ENCODE measurements around the gene ZNF330. TPM values are rescaled to one million over a fixed set of nuclear protein-coding genes. Genes with fewer than 3 reads are reported as not detected.
"Not testable (repeated sequence)": the region's sequence is repeated elsewhere in the genome, so short reads cannot be mapped to it uniquely, and the experiment has no call there.

Gene ZNF330
- polyA plus RNA-seq, 1 donor from 2014 or later: 32.3 TPM

DNA sequence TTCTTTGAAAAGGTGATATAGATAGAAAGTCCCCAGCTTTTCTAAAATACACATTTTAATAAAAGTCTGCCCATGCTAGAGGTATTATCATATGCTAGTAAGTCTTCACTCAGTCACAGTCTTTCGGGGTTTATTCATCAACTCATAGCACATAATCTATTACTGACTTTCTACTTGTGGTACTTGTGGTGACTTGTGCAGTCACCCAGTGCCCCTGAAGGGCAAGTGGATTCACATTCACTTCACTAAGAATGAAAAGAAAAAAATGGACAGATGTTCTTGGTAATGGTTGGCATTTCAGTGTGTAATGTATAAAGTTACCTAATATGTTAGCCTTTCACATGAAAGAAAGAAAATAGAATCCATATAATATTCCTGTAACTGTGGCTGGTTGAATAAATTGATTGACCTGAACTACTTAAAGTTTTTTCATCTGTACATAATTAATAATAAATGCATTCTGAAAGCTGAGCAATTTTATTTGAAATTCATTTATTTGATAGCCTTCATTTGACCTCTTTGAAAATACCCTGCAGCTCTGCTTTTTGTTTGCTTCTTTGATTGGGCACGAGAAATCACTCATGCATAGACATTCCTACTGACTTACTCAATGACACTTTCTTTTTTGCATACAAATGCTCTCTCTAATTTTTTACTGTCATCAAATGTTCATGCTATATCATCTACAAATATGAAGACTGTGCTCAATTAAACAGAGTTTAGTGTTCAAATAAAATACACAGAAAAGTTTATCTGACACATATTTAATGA is 39.5 kb upstream of the ZNF330 start:
- TF ChIP-seq TAF1 (IDR thresholded peaks at IDR 0.05; ENCODE audit: low read depth) (no peak), EP300 (conservative IDR thresholded peaks at IDR 0.05; ENCODE audit: poor library complexity, severe bottlenecking) (no peak), SMC3 (conservative IDR thresholded peaks at IDR 0.05; ENCODE audit: poor library complexity) (no peak), EZH2 (IDR thresholded peaks at IDR 0.05; ENCODE audit: borderline replicate concordance, insufficient read depth, low read length, poor library complexity, severe bottlenecking) (no peak), MXI1 (conservative IDR thresholded peaks at IDR 0.05; ENCODE audit: poor library complexity, severe bottlenecking) (no peak)
- TF ChIP-seq, protein P1, sequence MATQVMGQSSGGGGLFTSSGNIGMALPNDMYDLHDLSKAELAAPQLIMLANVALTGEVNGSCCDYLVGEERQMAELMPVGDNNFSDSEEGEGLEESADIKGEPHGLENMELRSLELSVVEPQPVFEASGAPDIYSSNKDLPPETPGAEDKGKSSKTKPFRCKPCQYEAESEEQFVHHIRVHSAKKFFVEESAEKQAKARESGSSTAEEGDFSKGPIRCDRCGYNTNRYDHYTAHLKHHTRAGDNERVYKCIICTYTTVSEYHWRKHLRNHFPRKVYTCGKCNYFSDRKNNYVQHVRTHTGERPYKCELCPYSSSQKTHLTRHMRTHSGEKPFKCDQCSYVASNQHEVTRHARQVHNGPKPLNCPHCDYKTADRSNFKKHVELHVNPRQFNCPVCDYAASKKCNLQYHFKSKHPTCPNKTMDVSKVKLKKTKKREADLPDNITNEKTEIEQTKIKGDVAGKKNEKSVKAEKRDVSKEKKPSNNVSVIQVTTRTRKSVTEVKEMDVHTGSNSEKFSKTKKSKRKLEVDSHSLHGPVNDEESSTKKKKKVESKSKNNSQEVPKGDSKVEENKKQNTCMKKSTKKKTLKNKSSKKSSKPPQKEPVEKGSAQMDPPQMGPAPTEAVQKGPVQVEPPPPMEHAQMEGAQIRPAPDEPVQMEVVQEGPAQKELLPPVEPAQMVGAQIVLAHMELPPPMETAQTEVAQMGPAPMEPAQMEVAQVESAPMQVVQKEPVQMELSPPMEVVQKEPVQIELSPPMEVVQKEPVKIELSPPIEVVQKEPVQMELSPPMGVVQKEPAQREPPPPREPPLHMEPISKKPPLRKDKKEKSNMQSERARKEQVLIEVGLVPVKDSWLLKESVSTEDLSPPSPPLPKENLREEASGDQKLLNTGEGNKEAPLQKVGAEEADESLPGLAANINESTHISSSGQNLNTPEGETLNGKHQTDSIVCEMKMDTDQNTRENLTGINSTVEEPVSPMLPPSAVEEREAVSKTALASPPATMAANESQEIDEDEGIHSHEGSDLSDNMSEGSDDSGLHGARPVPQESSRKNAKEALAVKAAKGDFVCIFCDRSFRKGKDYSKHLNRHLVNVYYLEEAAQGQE (IDR thresholded peaks at IDR 0.05; ENCODE audit: borderline replicate concordance): no peak
- no peak overlapping the region for H2AFZ ChIP-seq (ENCODE audit: low read depth, low read length)
- no peak overlapping the region for H3K27ac ChIP-seq (ENCODE audit: low read length)

DNA sequence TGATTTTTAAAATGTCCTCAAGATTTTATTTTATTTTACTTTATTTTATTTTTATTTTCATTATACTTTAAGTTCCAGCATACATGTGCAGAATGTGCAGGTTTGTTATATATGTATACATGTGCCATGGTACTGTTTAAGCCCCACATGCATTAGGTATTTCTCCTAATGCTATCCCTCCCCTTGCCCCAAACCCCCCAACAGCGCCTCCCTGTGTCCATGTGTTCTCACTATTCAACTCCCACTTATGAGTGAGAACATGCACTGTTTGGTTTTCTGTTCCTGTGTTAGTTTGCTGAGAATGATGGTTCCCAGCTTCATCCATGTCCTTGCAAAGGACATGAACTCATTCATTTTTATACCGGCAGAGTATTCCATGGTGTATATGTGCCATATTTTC is 37.2 kb upstream of the ZNF330 start:
- not testable (repeated sequence) for H3F3A ChIP-seq (ENCODE audit: insufficient read depth, low read length, poor library complexity, severe bottlenecking); H3K9me2 ChIP-seq (ENCODE audit: insufficient read depth, low read length); H3K36me3 ChIP-seq (ENCODE audit: insufficient read depth, low read length); H3K4me3 ChIP-seq (ENCODE audit: low read length); H3K9me3 ChIP-seq (ENCODE audit: low read length); H3K9ac ChIP-seq (ENCODE audit: low read length); H3K27ac ChIP-seq (ENCODE audit: low read length); H4K20me1 ChIP-seq (ENCODE audit: insufficient read depth); H3K4me2 ChIP-seq (ENCODE audit: low read length); H3K27me3 ChIP-seq (ENCODE audit: insufficient read depth, low read depth, low read length); H2AFZ ChIP-seq (ENCODE audit: low read depth, low read length); H3K79me2 ChIP-seq (replicated peaks; ENCODE audit: insufficient read depth, low read length)

More for the DNA sequence above, 39.5 kb upstream of the ZNF330 start:
- no peaks in the 10 kb centered on the region for H3K79me2 ChIP-seq (replicated peaks; ENCODE audit: insufficient read depth, low read length)
- no peak overlapping the region for H3K4me3 ChIP-seq (ENCODE audit: low read length)
- no peaks in the 10 kb centered on the region for H3F3A ChIP-seq (ENCODE audit: insufficient read depth, low read length, poor library complexity, severe bottlenecking)
- no peaks in the 10 kb centered on the region for H3K9me2 ChIP-seq (ENCODE audit: insufficient read depth, low read length)
- H3K9me3 ChIP-seq (ENCODE audit: low read length): no peaks in the 10 kb centered on the region
- no peaks in the 10 kb centered on the region for H3K36me3 ChIP-seq (ENCODE audit: insufficient read depth, low read length)
- H3K27me3 ChIP-seq (ENCODE audit: insufficient read depth, low read depth, low read length): no peaks in the 10 kb centered on the region
- H3K4me2 ChIP-seq (ENCODE audit: low read length): no peak overlapping the region
- no peak overlapping the region for H3K9ac ChIP-seq (ENCODE audit: low read length)
- no peaks in the 10 kb centered on the region for H4K20me1 ChIP-seq (ENCODE audit: insufficient read depth)

DNA sequence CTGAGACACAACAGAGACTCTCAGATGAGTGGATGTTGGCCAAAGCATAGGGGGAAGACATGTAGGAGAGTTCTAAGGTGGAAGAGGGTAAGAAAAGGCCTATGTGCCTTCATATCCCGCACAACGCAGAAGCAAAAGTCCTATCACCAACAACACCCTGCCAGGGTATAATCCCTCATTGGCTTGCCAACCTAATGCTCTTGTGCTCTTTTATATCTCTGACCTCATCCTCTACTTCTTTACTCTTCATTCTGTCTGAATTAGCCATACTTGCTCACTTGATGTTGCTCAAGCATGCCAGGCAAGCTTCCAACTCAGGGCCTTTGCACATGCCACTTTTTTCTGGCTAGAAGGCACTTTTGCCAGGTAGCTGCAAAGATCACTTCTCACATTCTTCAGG is 28.1 kb upstream of the ZNF330 start:
- H3K4me2 ChIP-seq (ENCODE audit: low read length): no peak overlapping the region
- H3K9me3 ChIP-seq (ENCODE audit: low read length): no peaks in the 10 kb centered on the region
- no peak overlapping the region for H3K9ac ChIP-seq (ENCODE audit: low read length)
- no peak overlapping the region for H2AFZ ChIP-seq (ENCODE audit: low read depth, low read length)
- H3K79me2 ChIP-seq (replicated peaks; ENCODE audit: insufficient read depth, low read length): no peaks in the 10 kb centered on the region
- H3F3A ChIP-seq (ENCODE audit: insufficient read depth, low read length, poor library complexity, severe bottlenecking): no peaks in the 10 kb centered on the region
- H3K27ac ChIP-seq (ENCODE audit: low read length): no peak overlapping the region
- no peaks in the 10 kb centered on the region for H3K27me3 ChIP-seq (ENCODE audit: insufficient read depth, low read depth, low read length)
- H3K36me3 ChIP-seq (ENCODE audit: insufficient read depth, low read length): no peaks in the 10 kb centered on the region
- no peak overlapping the region for H3K4me3 ChIP-seq (ENCODE audit: low read length)
- H3K9me2 ChIP-seq (ENCODE audit: insufficient read depth, low read length): no peaks in the 10 kb centered on the region
- H4K20me1 ChIP-seq (ENCODE audit: insufficient read depth): no peaks in the 10 kb centered on the region
- TF ChIP-seq POLR2AphosphoS5 (IDR thresholded peaks at IDR 0.05) (no peak), SMC3 (conservative IDR thresholded peaks at IDR 0.05; ENCODE audit: poor library complexity) (no peak), EP300 (conservative IDR thresholded peaks at IDR 0.05; ENCODE audit: poor library complexity, severe bottlenecking) (no peak), MXI1 (conservative IDR thresholded peaks at IDR 0.05; ENCODE audit: poor library complexity, severe bottlenecking) (no peak), TAF1 (IDR thresholded peaks at IDR 0.05; ENCODE audit: low read depth) (no peak), RAD21 (conservative IDR thresholded peaks at IDR 0.05) (no peak)
